GM19025 (cell line): ENCODE data around the gene PCYT1B.

Experiments
- ATAC-seq: cut with Tn5 transposase; IDR thresholded peaks from one replicate; pipeline ENCODE4 v1.9.1; 2021; ENCODE audit warnings: mild to moderate bottlenecking, low read depth, moderate library complexity; ENCODE audit not compliant: unreplicated experiment

Gene PCYT1B

DNA sequence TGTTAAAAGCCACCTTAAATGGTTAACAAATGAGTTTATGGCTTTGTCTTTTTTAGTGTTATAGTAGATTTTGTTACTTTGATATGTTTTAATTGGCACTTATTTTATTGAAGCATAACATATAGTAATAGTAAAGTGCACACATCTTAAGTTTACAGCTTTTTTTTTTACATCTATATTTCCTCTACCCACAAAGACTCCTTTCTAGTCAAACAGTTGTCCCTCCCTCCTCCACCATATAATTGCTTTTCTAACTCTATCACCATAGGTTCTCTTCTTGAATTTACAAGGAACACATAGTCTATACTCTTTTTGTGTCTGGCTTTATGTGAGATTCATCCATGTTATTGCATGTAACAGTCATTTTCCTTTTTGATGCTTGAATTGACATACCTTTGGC is 110.6 kb downstream of the PCYT1B start:
- no peak for ATAC-seq

DNA sequence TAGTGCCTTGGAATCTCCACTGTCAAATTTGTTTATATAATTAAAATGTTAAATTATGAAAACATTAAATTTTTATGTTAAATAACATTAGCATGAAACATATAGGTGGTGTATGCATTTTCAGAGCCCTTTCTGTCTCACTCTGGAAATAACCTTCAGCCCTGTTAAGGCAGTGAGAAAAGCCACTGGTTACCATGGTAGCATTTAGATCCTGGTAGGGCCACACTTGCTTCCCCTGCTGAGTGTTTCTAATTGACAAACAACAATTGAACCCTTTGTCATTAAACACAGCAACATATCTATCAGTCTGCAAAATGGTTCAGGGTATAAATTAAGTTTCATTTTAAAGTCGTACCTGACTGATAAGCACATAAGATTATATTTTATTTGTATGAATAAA is 118.5 kb downstream of the PCYT1B start:
- no peak for ATAC-seq

DNA sequence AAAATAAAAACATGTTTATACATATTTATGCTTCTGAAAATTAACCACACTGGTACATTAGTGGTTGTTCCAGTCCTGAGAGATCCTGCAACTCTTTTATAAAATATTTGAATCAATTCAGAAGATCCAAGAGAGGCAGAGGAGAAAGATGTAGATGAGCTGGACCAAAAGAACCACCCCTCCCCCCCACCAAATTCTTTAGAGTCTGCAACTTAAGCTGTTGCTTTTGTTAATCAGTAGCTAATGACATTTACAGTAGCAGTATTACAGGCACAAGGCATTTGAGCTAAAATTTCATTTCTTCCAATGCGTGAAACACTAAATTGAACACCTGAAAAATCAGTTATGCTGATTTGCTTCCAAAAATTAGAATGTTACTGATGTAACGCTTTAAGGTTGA is 120.5 kb downstream of the PCYT1B start:
- no peak for ATAC-seq

DNA sequence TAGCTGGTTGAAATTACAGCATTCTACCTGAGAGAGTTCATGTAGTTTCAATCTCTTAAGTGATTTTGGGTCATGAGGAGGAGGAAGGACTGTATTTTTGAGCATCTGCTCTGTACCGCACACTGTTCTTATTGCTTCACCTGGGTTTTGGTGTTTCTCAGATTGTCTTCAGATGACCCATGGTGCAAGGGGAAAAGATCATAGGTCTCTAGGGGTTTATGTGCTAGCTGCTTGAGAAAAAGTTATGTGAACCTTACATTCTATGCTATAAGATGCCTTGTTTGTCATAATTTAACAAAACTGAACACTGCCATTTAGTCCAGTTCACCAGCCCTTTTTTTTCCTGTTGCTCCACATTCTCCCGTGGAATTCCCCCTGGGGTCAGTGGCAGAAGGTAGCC is 121.7 kb downstream of the PCYT1B start:
- ATAC-seq: no peak

DNA sequence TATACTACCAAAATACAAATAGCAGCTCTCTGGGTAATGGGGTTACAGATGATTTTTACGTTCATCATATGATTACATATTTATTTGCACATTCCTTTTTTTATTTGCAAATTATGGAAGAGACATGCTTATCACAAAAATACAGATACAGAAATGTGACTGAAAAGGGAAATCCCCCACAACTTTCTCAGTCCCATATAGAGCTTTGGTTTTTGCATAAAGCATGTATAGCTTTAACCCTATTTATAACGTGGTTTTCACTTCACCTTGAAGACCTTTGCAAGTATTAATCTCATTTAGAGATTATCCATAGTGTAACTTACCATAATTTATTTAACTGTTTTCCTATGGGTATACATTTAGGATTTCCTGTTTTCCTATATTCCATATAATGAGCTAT is 126.7 kb downstream of the PCYT1B start:
- ATAC-seq: no peak

DNA sequence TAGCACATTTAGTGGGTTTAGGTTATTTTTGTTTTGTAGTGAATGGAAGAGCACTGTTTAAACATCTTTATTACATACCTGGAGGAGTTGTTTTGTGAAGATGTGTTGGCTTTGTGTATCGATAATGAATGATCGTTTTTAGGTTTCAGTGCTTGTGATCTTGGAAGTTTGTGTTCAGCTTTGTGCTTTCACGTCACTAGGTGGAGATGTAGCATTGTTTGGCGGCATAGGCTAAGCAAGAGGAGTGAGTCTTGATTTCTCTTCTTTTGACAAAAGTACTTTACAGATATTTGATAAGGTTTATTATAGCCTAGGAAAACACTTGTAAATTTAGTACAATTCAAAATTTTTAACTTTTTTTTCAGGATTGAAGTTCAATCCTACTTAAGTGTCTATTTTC is 131.7 kb downstream of the PCYT1B start:
- ATAC-seq: no peak

DNA sequence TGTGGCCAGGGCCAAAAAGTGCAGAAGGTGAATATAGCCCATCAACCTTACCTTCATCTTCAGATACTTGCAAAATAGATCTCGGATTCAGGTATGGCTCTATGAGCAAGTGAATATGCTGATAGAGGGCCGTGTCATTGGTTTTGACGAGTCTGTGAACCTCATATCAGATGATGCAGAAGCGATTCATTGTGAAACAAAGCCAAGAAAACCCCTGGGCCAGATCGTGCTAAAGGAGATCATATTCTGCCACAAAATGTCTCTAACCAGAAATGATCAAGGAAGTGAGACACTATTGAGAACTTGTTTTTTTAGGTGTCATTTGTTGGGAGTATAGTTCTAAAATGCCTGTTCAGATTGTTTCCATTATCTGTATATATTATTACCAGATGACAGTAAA is 133.7 kb downstream of the PCYT1B start:
- peak; percentile 98 for ATAC-seq

DNA sequence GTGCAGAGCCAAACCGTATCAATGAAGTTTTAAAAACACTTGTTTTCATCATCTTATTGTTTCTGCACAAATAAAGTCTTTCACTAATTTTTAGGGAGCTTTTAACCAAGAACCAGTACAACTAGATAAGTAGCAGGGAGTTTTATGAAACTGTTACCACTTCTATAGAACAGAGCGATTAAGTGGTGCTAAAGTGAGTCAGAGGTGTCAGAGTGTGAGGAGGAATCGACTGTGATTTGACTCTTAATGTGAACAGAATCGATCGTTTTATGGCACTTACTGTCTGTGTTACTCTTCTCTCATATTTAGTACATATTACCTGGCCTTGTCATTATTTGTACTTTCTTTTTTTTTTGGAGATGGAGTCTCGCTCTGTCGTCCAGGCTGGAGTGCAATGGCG is 138.8 kb downstream of the PCYT1B start:
- no peak for ATAC-seq
